Measurements from ENCODE around the gene USH1C. TPM values are rescaled to one million over a fixed set of nuclear protein-coding genes. Genes with fewer than 3 reads are reported as not detected.

Gene USH1C
- total RNA-seq, 1 experiment from 2014 or later = 1.0 TPM

GRCh38 chr11:17558025-17558780 is 14.0 kb upstream of the USH1C start:
- Mint-ChIP-seq H3K9me3 (no peaks in the 10 kb centered on the region), H3K36me3 (ENCODE audit: insufficient read depth in 1 of 3, low read depth in 3 of 3) (peaks cover 0 to 3% (median 0%) of the 10 kb centered on the region in 3 experiments; a peak in 1 of 7 replicates), H3K4me1 (peaks cover 0 to under 1% of the 10 kb centered on the region in 2 experiments; a peak in 1 of 4 replicates), H3K27ac (peak overlapping the region in 1 of 3 experiments; percentile 85; a peak in 1 of 7 replicates), H3K27me3 (ENCODE audit: low read depth) (peaks cover 14% of the 10 kb centered on the region), H3K4me3 (no peak overlapping the region)
- H3K79me1 ChIP-seq (ENCODE audit: insufficient read depth, low read depth, low read length, poor library complexity, severe bottlenecking) = no peaks in the 10 kb centered on the region
- H3T11ph ChIP-seq (ENCODE audit: low read length) = no peak overlapping the region
- DNase-seq = no peak
- no peak overlapping the region for H2BK5ac ChIP-seq (ENCODE audit: insufficient read length, low read length)
- no peak overlapping the region for H2BK15ac ChIP-seq (ENCODE audit: low read depth, low read length)
- no peak overlapping the region for H4K5ac ChIP-seq (ENCODE audit: insufficient read length, low read depth, low read length)
- no peak overlapping the region for H2BK20ac ChIP-seq (ENCODE audit: low read depth, low read length, poor library complexity, severe bottlenecking)
- no peak overlapping the region for H3K18ac ChIP-seq (ENCODE audit: insufficient read length, low read depth, low read length)
- H2BK120ac ChIP-seq (ENCODE audit: low read depth, low read length, poor library complexity, severe bottlenecking) = no peak overlapping the region
- no peak overlapping the region for H4K91ac ChIP-seq (ENCODE audit: insufficient read length, low read depth, low read length)
- H4K8ac ChIP-seq (replicated peaks; ENCODE audit: insufficient read length, low read depth, low read length) = no peak overlapping the region
- H3K9me3 ChIP-seq (ENCODE audit: control insufficient read depth, low read depth, low read length) = no peaks in the 10 kb centered on the region
- H4K20me1 ChIP-seq (ENCODE audit: control insufficient read depth, insufficient read depth, insufficient read length) = no peaks in the 10 kb centered on the region
- no peak for TF ChIP-seq CTCF (conservative IDR thresholded peaks at IDR 0.05)
- H2AK5ac ChIP-seq (ENCODE audit: insufficient read length, low read length) = no peak overlapping the region
- no peak overlapping the region for H3K23ac ChIP-seq (ENCODE audit: insufficient read length, low read depth, low read length)
- H3K27ac ChIP-seq (ENCODE audit: insufficient read length, low read depth, low read length) = no peak overlapping the region
- H3K27me3 ChIP-seq (ENCODE audit: insufficient read depth, low read length) = no peaks in the 10 kb centered on the region
- no CpG with 5 or more reads among the region's 15 CpGs for WGBS (ENCODE audit: extremely low coverage, insufficient read length, low lambda C conversion rate)
- no peak overlapping the region for H3K4ac ChIP-seq (ENCODE audit: low read depth, low read length)
- H2BK12ac ChIP-seq (ENCODE audit: insufficient read length, low read depth, low read length) = no peak overlapping the region
- no peaks in the 10 kb centered on the region for H3K23me2 ChIP-seq (ENCODE audit: insufficient read length, low read depth, low read length, poor library complexity, severe bottlenecking)
- H3K79me2 ChIP-seq (ENCODE audit: insufficient read depth, low read length) = no peaks in the 10 kb centered on the region
- no peak overlapping the region; the same call in 1 of the 2 replicates for H3K14ac ChIP-seq (ENCODE audit: insufficient read depth, low read length)
- no peak overlapping the region for H3K9ac ChIP-seq (ENCODE audit: extremely low read depth, insufficient read length, low read length)
- H2AFZ ChIP-seq (ENCODE audit: low read length) = no peak overlapping the region
- no peaks in the 10 kb centered on the region for H3K4me1 ChIP-seq (ENCODE audit: insufficient read depth, low read length)
- H3K4me2 ChIP-seq (ENCODE audit: insufficient read depth, insufficient read length, low read length) = no peak overlapping the region
- no peak overlapping the region for H3K56ac ChIP-seq (ENCODE audit: insufficient read length, low read depth, low read length)
